Loucy (cell line): ENCODE results near the gene KDM5C.

Source experiments
- EZH2phosphoT487 ChIP-seq: fragments of 200-600 bp; IDR thresholded peaks from 2 replicates; pipeline ENCODE4 v1.6.1; 2018; ENCODE audit warnings: antibody characterized with exemption, mild to moderate bottlenecking, moderate library complexity, borderline replicate concordance
- TF ChIP-seq, protein P1 (sequence below): fragments of 200-600 bp; sonication (generic); conservative IDR thresholded peaks from 2 replicates; pipeline ENCODE4 v1.5.1; 2014; ENCODE audit warnings: mild to moderate bottlenecking, antibody characterized with exemption, low read length

DNA sequence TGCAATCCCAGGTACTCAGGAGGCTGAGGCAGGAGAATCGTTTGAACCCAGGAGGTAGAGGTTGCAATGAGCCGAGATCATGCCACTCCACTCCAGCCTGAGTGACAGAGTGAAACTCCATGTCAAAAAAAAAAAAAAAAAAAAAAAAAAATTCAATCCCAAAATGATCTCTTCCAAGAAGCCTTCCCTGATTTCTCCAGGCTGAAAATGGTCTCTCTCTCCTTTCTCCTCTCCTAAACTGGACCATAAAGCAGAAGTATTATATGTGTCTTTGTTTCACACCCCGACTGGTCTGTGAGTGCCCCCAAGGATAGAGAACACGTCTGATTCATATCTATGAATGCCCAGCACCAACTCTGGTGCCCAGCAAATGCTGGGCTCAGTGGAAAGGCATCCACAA lies 17.3 kb upstream of the KDM5C start:
- TF ChIP-seq, protein P1, sequence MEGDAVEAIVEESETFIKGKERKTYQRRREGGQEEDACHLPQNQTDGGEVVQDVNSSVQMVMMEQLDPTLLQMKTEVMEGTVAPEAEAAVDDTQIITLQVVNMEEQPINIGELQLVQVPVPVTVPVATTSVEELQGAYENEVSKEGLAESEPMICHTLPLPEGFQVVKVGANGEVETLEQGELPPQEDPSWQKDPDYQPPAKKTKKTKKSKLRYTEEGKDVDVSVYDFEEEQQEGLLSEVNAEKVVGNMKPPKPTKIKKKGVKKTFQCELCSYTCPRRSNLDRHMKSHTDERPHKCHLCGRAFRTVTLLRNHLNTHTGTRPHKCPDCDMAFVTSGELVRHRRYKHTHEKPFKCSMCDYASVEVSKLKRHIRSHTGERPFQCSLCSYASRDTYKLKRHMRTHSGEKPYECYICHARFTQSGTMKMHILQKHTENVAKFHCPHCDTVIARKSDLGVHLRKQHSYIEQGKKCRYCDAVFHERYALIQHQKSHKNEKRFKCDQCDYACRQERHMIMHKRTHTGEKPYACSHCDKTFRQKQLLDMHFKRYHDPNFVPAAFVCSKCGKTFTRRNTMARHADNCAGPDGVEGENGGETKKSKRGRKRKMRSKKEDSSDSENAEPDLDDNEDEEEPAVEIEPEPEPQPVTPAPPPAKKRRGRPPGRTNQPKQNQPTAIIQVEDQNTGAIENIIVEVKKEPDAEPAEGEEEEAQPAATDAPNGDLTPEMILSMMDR = no peak
- no peak for TF ChIP-seq EZH2phosphoT487
